HG03103 (cell line): ENCODE measurements around the gene ATF1.

Experiments
- ATAC-seq: cut with Tn5 transposase; IDR thresholded peaks from one replicate; pipeline ENCODE4 v1.9.1; 2021; ENCODE audit warnings: low read depth; ENCODE audit not compliant: unreplicated experiment

The ATF1 gene

GRCh38 chr12:50763639-50764285 lies at the start of gene ATF1:
TSS of gene ATF1 (plus strand) at chr12:50764101. CDS start at chr12:50780146, 16,045 bp downstream.
- ATAC-seq, result peak; percentile 62

GRCh38 chr12:50715174-50715573 lies 48.7 kb upstream of the ATF1 start:
- ATAC-seq, result no peak

GRCh38 chr12:50718760-50719159 lies 45.1 kb upstream of the ATF1 start:
- no peak for ATAC-seq

GRCh38 chr12:50720085-50720484 lies 43.8 kb upstream of the ATF1 start:
- ATAC-seq, result no peak

DNA sequence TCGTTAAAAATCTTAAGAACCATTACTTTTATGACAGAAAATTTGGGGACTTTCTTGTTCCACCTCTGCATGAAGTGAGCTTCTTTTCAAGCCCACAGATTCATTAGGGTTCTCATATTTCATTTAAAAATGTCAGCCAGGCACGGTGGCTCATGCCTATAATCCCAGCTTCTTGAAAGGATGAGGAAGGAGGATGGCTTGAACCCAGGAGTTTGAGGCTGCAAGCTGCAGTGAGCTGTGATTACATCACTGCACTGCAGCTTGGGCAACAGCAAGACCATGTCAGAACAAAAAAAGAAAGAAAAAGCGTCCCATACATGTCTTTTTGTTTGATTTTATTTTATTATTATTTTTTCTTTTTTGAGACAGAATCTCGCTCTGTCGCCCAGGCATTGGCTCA lies 43.4 kb upstream of the ATF1 start:
- no peak for ATAC-seq

GRCh38 chr12:50723865-50724264 lies 40.0 kb upstream of the ATF1 start:
- ATAC-seq, result no peak

DNA sequence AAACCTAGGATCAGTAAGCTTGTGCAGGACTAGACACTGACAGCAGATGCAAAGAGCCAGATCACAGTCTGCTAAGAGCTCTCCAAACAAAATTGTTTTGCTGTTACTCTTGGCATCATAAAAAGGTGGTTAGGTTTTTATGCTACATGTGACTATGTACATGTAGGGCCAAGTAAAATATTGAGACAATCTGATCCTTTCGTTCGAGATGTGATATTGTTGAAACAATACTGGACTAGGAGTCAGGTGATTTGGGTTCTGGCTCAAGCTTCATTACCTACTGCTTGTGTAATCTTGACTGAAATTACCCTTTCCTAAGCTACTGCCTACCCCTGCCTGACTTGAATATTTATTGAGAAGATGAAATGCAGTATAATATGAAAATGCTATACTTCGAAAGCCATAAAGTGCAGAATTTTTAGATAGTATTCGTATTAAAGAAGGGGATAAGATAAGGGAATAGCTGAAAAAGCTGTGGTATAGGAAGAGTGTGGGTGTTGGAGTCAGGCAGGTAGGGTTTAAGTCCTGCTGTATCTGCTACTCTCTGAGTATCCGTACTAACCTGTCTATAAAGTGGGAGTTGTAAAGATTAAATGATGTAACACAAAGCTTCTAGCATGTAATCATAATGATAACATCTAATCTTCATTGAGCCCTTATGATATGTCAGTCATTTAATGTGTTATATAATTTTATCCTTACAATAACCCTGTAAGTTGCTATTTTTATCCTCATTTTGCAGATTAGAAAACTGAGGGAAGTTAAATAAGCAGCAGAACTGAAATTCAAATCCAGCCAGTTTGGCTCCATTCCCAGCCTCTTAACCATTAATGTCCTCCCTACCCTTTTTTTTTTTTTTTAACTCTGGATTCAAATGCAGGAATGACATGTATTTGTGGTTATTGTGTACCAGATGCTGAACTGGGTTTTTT lies 38.6 kb upstream of the ATF1 start:
- ATAC-seq, result no peak

DNA sequence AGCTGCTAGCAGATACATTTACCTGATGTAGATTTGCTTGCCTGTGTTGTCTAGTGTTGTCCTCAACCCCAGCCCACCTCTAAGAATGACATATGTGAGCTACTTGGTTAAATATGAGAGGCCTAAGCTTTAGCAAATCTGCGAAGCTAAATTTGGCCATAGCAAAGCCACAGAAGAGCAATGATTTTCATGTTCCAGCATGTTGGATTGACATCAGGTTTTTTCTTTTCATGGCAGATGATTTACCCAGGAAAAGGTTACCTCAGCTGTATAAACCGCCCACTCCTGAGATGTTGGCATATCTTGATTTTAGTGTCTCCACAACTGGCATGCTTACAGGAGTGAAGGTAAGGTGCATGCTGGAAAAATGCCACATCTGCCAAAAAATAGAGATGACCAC lies 36.4 kb upstream of the ATF1 start:
- no peak for ATAC-seq

GRCh38 chr12:50728417-50728816 lies 35.5 kb upstream of the ATF1 start:
- no peak for ATAC-seq

GRCh38 chr12:50728841-50729240 lies 35.1 kb upstream of the ATF1 start:
- no peak for ATAC-seq

DNA sequence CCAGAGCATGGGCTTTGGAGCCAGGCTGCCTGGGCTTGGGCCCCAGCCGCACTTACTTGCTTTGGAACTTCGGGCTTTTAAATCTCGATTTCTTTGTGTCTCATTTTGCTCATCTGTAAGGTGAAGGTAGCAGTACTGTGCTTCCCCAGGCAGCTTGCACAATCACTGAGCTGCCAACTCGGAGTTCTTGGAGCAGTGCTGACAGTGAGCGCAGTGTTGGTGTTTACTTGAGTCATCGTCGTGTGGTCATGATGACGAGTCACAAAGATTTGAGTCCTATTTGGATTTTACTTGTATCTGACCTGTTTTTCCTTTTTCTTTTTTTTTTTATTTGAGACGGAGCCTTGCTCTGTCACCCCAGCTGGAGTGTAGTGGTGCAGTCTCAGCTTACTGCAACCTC lies 31.3 kb upstream of the ATF1 start:
- ATAC-seq, result no peak

GRCh38 chr12:50733706-50734105 lies 30.2 kb upstream of the ATF1 start:
- no peak for ATAC-seq

DNA sequence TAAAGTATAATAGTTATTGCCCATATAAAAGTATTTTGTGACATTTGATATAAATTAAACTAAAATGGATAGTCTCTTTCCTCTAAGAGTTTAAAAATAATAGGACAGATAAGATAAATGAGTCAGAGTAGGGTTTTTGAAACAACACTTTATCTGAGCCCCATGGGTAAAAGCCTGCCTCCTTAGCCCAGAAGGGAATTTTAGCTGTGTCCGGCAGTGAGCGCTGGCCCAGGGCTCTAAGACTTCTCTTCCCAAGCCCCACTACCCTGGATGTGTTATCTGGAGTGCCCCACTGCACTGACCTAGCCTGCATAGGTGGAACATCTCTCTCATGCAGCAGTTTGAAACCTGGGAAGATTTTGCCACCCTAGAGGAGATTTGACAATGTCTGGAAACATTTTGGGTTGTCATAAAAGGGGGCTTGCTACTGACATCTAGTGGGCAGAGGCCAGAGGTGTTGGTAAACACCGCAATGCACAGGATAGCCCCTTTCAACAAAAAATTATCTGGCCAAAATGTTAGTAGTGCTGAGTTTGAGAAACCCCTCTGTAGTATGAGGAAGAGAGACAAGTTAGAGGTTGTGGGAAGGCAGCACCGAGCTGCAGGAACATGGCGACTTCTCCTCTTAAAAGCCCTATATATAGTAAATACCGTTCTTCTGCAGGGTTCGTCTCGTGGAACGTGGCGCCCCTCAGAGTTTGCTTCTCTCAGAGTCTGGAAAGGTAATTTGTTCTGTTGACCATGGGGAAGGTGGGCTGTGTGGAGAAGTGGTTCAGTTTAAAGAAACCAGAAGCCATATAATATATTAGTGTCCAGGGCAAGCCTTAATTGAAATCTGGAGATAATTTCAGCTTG lies 29.3 kb upstream of the ATF1 start:
- no peak for ATAC-seq

DNA sequence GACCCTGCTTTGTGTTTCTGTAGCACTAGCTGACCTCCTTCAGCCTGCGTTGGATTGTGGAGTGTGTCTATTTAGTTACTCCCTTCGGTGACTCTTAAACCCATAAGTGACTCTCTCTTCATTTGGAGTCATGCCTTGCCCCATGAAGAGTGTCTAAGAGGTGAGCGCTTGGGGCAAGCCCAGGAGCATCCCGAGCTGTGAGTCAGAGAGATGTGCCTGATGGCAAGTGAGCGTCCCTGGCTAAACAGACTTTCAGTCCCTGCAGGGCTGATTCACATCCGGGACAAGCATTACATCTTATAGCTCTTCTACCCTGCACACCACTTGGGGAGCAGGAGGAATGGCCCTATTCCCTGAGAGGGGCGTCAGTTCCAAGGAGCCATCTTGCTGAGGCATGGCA lies 24.3 kb upstream of the ATF1 start:
- ATAC-seq, result no peak

DNA sequence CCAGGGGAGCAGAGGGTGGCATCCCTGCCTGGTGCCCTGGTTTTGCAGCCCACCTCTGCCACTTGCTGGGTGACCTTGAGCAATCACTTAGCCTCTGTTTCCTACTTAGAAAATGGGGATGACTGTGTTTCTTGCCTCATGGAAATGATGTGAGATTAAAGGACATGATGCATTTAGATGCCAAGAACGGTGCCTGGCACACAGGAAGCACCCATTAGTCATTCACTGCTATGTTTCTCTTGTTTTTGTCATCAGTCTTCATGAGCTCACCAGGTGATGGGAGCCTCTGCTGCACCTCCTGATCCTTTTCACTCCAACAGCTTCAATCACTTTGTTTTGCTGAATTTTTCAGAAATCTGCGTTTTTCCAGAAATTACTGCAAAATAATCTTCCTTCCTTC lies 23.6 kb upstream of the ATF1 start:
- no peak for ATAC-seq

DNA sequence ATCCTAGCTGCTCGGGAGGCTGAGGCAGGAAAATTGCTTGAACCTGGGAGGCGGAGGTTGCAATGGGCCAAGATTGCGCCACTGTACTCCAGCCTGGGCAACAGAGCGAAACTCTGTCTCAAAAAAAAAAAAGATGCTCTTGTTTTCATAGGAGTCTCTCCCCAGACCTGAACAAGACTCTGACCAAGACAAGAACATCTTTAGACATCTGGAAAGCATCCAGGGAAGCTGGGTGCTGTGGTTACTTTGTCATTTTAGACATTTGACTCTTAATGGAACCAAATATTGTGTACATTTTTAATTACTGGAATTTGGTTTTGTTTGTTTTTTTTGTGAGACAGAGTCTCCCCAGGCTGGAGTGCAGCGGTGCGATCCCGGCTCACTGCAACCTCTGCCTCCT lies 21.1 kb upstream of the ATF1 start:
- ATAC-seq, result no peak

GRCh38 chr12:50745861-50746260 lies 18.0 kb upstream of the ATF1 start:
- no peak for ATAC-seq

- no peak for ATAC-seq
Observed at GRCh38 chr12:50746431-50746830, 17.5 kb upstream of the ATF1 start.

DNA sequence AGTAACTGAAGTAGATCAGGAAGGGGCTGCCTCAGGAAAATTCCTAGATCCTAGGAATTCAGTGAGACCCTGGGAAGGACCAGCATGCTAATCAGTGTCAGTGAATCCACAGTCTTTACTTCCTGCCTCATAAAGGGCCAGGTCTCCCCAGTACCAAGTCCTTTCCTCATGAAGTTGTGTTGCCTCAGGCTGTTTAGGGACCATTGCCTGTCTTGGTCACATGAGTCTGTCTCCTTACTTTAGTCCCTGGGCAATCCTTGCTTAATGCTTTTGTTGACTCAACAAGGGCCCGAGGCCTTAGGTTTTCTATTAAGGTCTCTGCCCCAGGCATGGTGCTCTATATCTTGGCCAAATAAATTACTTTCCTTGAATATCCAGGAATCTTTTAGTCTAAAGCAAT lies 16.1 kb upstream of the ATF1 start:
- ATAC-seq, result no peak

DNA sequence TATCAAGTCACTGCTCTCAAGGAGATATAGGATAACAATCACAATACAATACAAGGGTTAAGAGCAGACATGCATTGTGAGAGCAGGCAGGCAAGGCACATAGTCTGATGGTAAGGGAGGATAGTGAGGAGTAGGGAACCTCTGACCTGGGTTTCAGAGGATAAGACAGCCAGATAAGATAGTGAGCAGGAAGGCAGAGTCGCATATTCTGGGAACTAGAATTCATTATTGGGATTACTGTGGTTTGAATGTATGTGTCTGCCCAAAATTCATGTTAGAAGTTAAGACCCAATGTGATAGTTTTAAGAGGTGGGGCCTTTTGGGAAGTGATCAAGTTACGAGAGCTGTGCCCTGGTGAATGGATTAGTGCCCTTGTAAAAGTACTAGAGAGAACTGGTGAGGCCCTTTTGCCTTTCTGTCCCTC lies 14.4 kb upstream of the ATF1 start:
- no peak for ATAC-seq

- ATAC-seq, result no peak
Observed at GRCh38 chr12:50750366-50750765, 13.5 kb upstream of the ATF1 start.
